ENCODE results near the gene SMPD3. TPM values are rescaled to one million over a fixed set of nuclear protein-coding genes. Genes with fewer than 3 reads are reported as not detected.

The SMPD3 gene
- total and polyA plus RNA-seq, 9 of the 15 experiments (the other 6 are each of a cell fraction or from before 2014, with no cell fraction given) = 0.03 to 1.2 (median 0.18) TPM

GRCh38 chr16:68338326-68339119, 109.8 kb downstream of the SMPD3 start:
- H3K79me2 ChIP-seq (ENCODE audit: control insufficient read depth, insufficient read depth, low read length) = no peaks in the 10 kb centered on the region
- H2AFZ ChIP-seq (ENCODE audit: low read depth, low read length) = no peak overlapping the region
- H3K27ac ChIP-seq (ENCODE audit: extremely low read depth, low read depth, low read length) = no peak overlapping the region
- BruUV-seq (replicated peaks) = no TSS peak
- peaks cover 85% of the 10 kb centered on the region for H3K36me3 ChIP-seq (ENCODE audit: control insufficient read depth, insufficient read depth, low read length)
- no peak overlapping the region for H3K4me2 ChIP-seq (ENCODE audit: insufficient read depth, low read length)
- H3K9ac ChIP-seq (ENCODE audit: insufficient read depth in 1 of 2, low read depth in 2 of 2, low read length in 2 of 2) = no peak overlapping the region
- H4K20me1 ChIP-seq (replicated peaks; ENCODE audit: control insufficient read depth, insufficient read depth, low read length) = no peaks in the 10 kb centered on the region; the same call in 1 of the 2 replicates
- H3K27me3 ChIP-seq (ENCODE audit: control insufficient read depth in 2 of 2, insufficient read depth in 2 of 2, low read length in 2 of 2) = no peaks in the 10 kb centered on the region
- no peaks in the 10 kb centered on the region for H3K4me1 ChIP-seq (replicated peaks in 1 of 2; ENCODE audit: control insufficient read depth in 2 of 2, insufficient read depth in 2 of 2, low read length in 2 of 2)
- intact Hi-C loops (cut with micrococcal nuclease) = no loop called here
- no peak for TF ChIP-seq NRF1 (conservative IDR thresholded peaks at IDR 0.05 in 1 of 2, IDR thresholded peaks at IDR 0.05 in 1 of 2)
- TF ChIP-seq RCOR1 (IDR thresholded peaks at IDR 0.05; ENCODE audit: borderline replicate concordance in 1 of 2, low read depth in 2 of 2, low read length in 2 of 2) = no peak
- no peak for TF ChIP-seq TAL1 (IDR thresholded peaks at IDR 0.05)
- no peak for TF ChIP-seq TSC22D4 (tag; IDR thresholded peaks at IDR 0.05)
- TF ChIP-seq CCNT2 (IDR thresholded peaks at IDR 0.05; ENCODE audit: borderline replicate concordance, extremely low read depth, insufficient read length, low read depth, low read length) = no peak
- no peak for TF ChIP-seq SIX5 (IDR thresholded peaks at IDR 0.05; ENCODE audit: borderline replicate concordance in 1 of 2, insufficient read depth in 1 of 2, low read depth in 1 of 2, low read length in 2 of 2)
- no peak for TF ChIP-seq ILF3 (IDR thresholded peaks at IDR 0.05; ENCODE audit: borderline replicate concordance)
- FAIRE-seq = no peak
- WGBS (ENCODE audit: insufficient coverage, low coverage, missing lambda C conversion rate) = 99% methylated on average over 16 of the region's 16 CpGs
- no peaks in the 10 kb centered on the region for H3K9me1 ChIP-seq (ENCODE audit: control insufficient read depth, insufficient read depth, low read length)
- ChIA-PET CTCF (ENCODE audit: low intra/inter-chr PET ratio) (no interaction called here), POLR2A (interaction anchor here (0.5 to 1.4 kb wide), 6 partner anchors 9 to 164 kb away, joined by 3 to 4 read pairs (median 3); no protein-coding TSS in a partner anchor)
- H3K9me3 ChIP-seq (replicated peaks; ENCODE audit: control insufficient read depth, insufficient read depth, low read depth, low read length) = no peaks in the 10 kb centered on the region
- no peak for ATAC-seq
- no peak for DNase-seq (ENCODE audit: extremely low read depth in 1 of 4, low spot score in 3 of 4)
- in situ Hi-C loops (cut with MboI) = no loop called here
- no peak overlapping the region for H3K4me3 ChIP-seq
